Brain microvascular endothelial cell (primary cell): ENCODE measurements around the gene IFT88.

Experiments used
- DNase-seq: peaks from one replicate; pipeline ENCODE4 v3.0.0-alpha.2; 2020
- H3K27ac ChIP-seq: fragments of 250-450 bp; sonication (Bioruptor Pico); 2 replicates; pipeline ENCODE4 v1.5.1; 2020; ENCODE audit warnings: mild to moderate bottlenecking, moderate library complexity
- H3K27me3 ChIP-seq: fragments of 250-450 bp; sonication (Bioruptor Pico); replicated peaks from 2 replicates; pipeline ENCODE4 v1.5.1; 2020; ENCODE audit warnings: mild to moderate bottlenecking
- H3K36me3 ChIP-seq: fragments of 250-450 bp; sonication (Bioruptor Pico); replicated peaks from 2 replicates; pipeline ENCODE4 v1.5.1; 2020; ENCODE audit warnings: mild to moderate bottlenecking
- H3K4me3 ChIP-seq: 2 replicates; pipeline ENCODE4 v1.5.1; 2011; ENCODE audit warnings: low read depth, mild to moderate bottlenecking, control low read depth, low read length, moderate library complexity
- in situ Hi-C: cut with HindIII; loops from 2 replicates; pipeline ENCODE4 v1.10.0; 2017; ENCODE audit warnings: low sequenced_read_pairs, low pct_ligation_motif_present
- TF ChIP-seq, protein P1 (sequence below): IDR thresholded peaks from 2 replicates; pipeline ENCODE4 v1.5.1; 2011; ENCODE audit warnings: low read depth, mild to moderate bottlenecking, moderate library complexity, low read length, control low read depth, inconsistent platforms; ENCODE audit errors: missing control alignments

IFT88 gene

DNA sequence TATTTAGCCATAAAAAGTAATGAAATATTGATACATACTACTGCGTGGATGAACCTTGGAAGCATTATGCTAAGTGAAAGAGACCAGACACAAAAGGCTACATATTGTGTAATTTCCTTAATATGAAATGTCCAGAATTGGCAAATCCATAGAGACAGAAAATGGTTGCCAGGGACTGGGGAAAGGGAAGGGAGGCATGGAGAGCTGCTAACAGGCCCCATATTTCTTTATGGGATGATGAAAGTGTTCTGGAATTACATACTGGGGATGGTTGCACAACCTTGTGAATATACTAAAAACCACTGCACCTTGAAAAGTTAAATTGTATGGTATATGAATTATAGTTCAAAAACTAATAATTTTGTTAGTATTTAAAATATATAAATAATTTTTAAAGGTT, 3.6 kb downstream of the IFT88 start:
- H3K4me3 ChIP-seq = no peak overlapping the region
- H3K27ac ChIP-seq = no peak overlapping the region
- H3K36me3 ChIP-seq = no peaks in the 10 kb centered on the region
- no peak for DNase-seq
- no peaks in the 10 kb centered on the region for H3K27me3 ChIP-seq
- in situ Hi-C loops = no loop called here
- TF ChIP-seq, protein P1, sequence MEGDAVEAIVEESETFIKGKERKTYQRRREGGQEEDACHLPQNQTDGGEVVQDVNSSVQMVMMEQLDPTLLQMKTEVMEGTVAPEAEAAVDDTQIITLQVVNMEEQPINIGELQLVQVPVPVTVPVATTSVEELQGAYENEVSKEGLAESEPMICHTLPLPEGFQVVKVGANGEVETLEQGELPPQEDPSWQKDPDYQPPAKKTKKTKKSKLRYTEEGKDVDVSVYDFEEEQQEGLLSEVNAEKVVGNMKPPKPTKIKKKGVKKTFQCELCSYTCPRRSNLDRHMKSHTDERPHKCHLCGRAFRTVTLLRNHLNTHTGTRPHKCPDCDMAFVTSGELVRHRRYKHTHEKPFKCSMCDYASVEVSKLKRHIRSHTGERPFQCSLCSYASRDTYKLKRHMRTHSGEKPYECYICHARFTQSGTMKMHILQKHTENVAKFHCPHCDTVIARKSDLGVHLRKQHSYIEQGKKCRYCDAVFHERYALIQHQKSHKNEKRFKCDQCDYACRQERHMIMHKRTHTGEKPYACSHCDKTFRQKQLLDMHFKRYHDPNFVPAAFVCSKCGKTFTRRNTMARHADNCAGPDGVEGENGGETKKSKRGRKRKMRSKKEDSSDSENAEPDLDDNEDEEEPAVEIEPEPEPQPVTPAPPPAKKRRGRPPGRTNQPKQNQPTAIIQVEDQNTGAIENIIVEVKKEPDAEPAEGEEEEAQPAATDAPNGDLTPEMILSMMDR = no peak

DNA sequence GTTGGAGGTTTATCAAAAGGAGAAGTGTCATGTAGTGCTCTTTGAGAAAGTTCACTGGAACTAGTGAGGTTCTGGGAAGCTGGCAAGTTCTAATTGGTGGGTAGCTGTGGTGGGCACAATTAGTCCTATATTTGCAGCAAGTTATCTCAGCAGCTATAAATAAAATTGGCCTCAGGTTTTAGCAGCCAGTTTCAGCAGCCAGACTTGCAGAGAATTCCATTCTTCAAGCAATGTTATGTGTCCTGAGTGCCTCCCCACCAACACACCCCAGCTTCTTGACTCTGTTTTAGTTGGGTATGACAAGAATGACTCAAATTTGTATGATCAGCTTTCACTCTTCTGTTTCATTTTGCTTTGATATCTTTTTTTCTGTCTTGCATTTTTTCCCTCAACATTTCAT, 4.7 kb downstream of the IFT88 start:
- DNase-seq = no peak
- Histone ChIP-seq H3K27ac (no peak overlapping the region), H3K4me3 (no peak overlapping the region), H3K27me3 (no peaks in the 10 kb centered on the region), H3K36me3 (no peaks in the 10 kb centered on the region)
- in situ Hi-C loops = no loop called here
- TF ChIP-seq, protein P1 = no peak

DNA sequence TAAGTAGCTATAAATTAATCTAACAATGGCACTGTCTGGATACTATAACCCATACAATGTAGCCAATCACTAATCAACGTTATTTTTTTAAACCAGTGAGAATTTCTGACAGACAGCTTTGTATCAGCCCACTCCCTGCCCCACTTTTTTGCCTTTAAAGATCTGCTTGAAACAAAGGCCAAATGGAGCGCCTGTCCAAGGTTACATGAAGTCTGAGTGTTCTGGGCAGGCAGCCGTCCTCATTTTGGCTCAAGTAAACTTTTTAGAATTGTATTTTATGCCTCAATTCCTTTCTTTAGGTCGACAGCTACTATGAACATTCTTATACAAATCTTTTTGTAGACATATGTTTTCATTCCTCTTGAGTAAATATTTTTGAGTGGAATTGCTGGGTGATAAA, 6.2 kb downstream of the IFT88 start:
- H3K4me3 ChIP-seq = no peak overlapping the region

DNA sequence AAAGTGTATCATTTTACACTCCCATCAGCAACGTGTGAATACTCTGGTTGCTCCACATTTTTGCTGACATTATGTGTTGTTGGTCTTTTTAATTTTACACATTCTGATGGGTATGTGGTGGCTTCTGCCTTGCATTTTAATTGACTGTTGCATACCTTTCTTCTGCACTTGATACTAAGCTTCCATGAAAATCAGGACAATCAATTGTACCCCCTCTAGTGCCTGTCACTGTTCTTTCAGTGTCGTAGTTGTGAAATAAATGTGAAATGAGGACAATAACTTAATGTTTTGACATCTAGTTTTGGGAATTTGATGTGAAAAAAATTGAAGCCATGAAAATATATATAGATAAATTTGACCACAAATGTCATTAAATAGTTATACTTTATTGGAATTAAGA, 6.7 kb downstream of the IFT88 start:
- Histone ChIP-seq H3K36me3 (no peaks in the 10 kb centered on the region), H3K27ac (no peak overlapping the region), H3K27me3 (no peaks in the 10 kb centered on the region), H3K4me3 (no peak overlapping the region)
- in situ Hi-C loops = no loop called here
- DNase-seq = no peak
- TF ChIP-seq, protein P1 = no peak

More for the DNA sequence above, 6.2 kb downstream of the IFT88 start:
- TF ChIP-seq, protein P1 = no peak
- Histone ChIP-seq H3K27me3 (no peaks in the 10 kb centered on the region), H3K36me3 (no peaks in the 10 kb centered on the region), H3K27ac (no peak overlapping the region)
- in situ Hi-C loops = no loop called here
- DNase-seq = no peak

DNA sequence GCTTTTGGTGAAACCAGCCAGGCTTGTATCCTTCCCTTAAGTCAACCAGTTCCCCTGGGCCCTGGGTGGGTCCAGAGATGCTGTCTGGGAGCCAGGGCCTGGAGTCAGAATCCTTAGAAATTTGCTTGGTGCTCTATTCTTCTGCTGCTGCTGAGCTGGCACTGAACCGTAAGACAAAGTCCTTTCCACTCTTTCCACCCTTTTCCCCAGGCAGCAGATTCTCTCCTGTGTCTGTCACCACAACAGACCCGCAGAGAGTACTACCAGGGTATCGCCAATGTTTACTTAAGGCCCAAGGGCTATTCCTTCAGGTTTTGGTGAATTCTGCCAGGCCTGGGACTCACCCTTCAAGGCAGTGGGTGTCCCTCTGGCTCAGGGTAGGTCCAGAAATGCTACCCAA, 12.2 kb downstream of the IFT88 start:
- no peak overlapping the region for H3K27ac ChIP-seq
- no peaks in the 10 kb centered on the region for H3K27me3 ChIP-seq
- H3K36me3 ChIP-seq = no peaks in the 10 kb centered on the region
- in situ Hi-C loops = no loop called here
- TF ChIP-seq, protein P1 = no peak
- DNase-seq = no peak
- no peak overlapping the region for H3K4me3 ChIP-seq

DNA sequence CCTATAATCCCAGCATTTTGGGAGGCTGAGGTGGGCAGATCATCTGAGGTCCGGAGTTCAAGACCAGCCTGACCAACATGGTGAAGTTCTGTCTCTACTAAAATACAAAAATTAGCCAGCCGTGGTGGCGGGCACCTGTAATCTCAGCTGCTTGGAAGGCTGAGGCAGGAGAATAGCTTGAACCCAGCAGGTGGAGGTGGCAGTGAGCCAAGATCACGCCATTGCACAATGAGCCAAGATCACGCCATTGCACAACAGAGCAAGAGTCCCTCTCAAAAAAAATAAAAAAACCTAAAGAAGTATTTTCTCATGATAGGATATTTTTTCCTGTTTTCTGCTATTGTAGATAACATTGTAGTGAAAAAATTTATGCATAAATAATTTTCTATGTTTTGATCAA, 13.3 kb downstream of the IFT88 start:
- no peak for DNase-seq
- Histone ChIP-seq H3K4me3 (no peak overlapping the region), H3K36me3 (no peaks in the 10 kb centered on the region), H3K27me3 (no peaks in the 10 kb centered on the region), H3K27ac (no peak overlapping the region)
- TF ChIP-seq, protein P1 = no peak
- in situ Hi-C loops = no loop called here
